ENCODE measurements around the gene SRRM5.
"Not testable (repeated sequence)": the region's sequence is repeated elsewhere in the genome, so short reads cannot be mapped to it uniquely, and the experiment has no call there.

The SRRM5 gene

GRCh38 chr19:43616306-43616705, 4.4 kb downstream of the SRRM5 start:
- DNase-seq = no peak

- DNase-seq = no peak
Measured at GRCh38 chr19:43616954-43617353, 5.1 kb downstream of the SRRM5 start.

- DNase-seq = no peak
Measured at GRCh38 chr19:43618921-43619261, 7.0 kb downstream of the SRRM5 start.

GRCh38 chr19:43619262-43620060, 7.6 kb downstream of the SRRM5 start, which contains the start of gene ZNF428:
ZNF428 (minus strand) TSS chr19:43619629; CDS start chr19:43614304, 5,325 bp downstream.
- DNase-seq = peak; percentile 98

GRCh38 chr19:43620061-43621001, 8.4 kb downstream of the SRRM5 start:
- no peak for DNase-seq

GRCh38 chr19:43622070-43622469, 10.2 kb downstream of the SRRM5 start:
- no peak for DNase-seq

- DNase-seq = no peak
Measured at GRCh38 chr19:43622956-43623355, 11.1 kb downstream of the SRRM5 start.

- no peak for DNase-seq
Measured at GRCh38 chr19:43623889-43624670, 12.2 kb downstream of the SRRM5 start.

- no peak for DNase-seq
Measured at GRCh38 chr19:43624933-43625332, 13.0 kb downstream of the SRRM5 start.

- DNase-seq = no peak
Measured at GRCh38 chr19:43625918-43626579, 14.2 kb downstream of the SRRM5 start.

- DNase-seq = no peak
Measured at GRCh38 chr19:43626838-43627237, 14.9 kb downstream of the SRRM5 start.

- no peak for DNase-seq
Measured at GRCh38 chr19:43628646-43629326, 16.9 kb downstream of the SRRM5 start.

- DNase-seq = no peak
Measured at GRCh38 chr19:43631491-43631890, 19.6 kb downstream of the SRRM5 start.

- DNase-seq = no peak
Measured at GRCh38 chr19:43633520-43633919, 21.6 kb downstream of the SRRM5 start.

- no peak for DNase-seq
Measured at GRCh38 chr19:43634068-43634467, 22.2 kb downstream of the SRRM5 start.

- no peak for DNase-seq
Measured at GRCh38 chr19:43634506-43634871, 22.6 kb downstream of the SRRM5 start.

- peak; percentile 83 for DNase-seq
Measured at GRCh38 chr19:43634872-43635560, 23.1 kb downstream of the SRRM5 start.

GRCh38 chr19:43635561-43635940, 23.7 kb downstream of the SRRM5 start:
- DNase-seq = not testable (repeated sequence)

GRCh38 chr19:43636121-43636683, 24.3 kb downstream of the SRRM5 start:
- DNase-seq = no peak

GRCh38 chr19:43638214-43638994, 26.5 kb downstream of the SRRM5 start:
- DNase-seq = no peak

All from retina (tissue), 1 donor.